HepG2 (cell line): ENCODE data around the gene TACC3. TPM values are rescaled to one million over a fixed set of nuclear protein-coding genes. Genes with fewer than 3 reads are reported as not detected.

Source experiments
- CBX2 ChIP-seq, 2 experiments: fragments of 200-600 bp in 1 of 2; sonication (generic); formaldehyde crosslinking in 1 of 2; IDR thresholded peaks; 2 replicates each; pipeline versions ENCODE4 v1.7.0 to v1.8.1; 2018 to 2022; ENCODE audit warnings: low read depth in 2 of 2, low read length in 1 of 2, mild to moderate bottlenecking in 1 of 2, missing genetic modification reagents in 1 of 2
- HDAC1 ChIP-seq: sonication (generic); formaldehyde crosslinking; IDR thresholded peaks from 2 replicates; pipeline ENCODE4 v1.5.1; 2020; ENCODE audit warnings: mild to moderate bottlenecking, missing genetic modification reagents
- MAFG ChIP-seq: sonication (generic); formaldehyde crosslinking; IDR thresholded peaks from 2 replicates; pipeline ENCODE4 v1.5.1; 2020; ENCODE audit warnings: mild to moderate bottlenecking, missing genetic modification reagents
- NR2F2 ChIP-seq: IDR thresholded peaks from 2 replicates; pipeline ENCODE4 v1.6.1; 2012; ENCODE audit warnings: low read depth, inconsistent platforms, borderline replicate concordance
- RBM22 ChIP-seq: fragments of 200-400 bp; formaldehyde crosslinking; optimal IDR thresholded peaks from 2 replicates; pipeline ENCODE3; 2017; ENCODE audit warnings: mild to moderate bottlenecking, low read length, moderate library complexity
- U2AF1 ChIP-seq: fragments of 200-400 bp; formaldehyde crosslinking; optimal IDR thresholded peaks from 2 replicates; pipeline ENCODE3; 2017; ENCODE audit warnings: mild to moderate bottlenecking, low read depth, low read length
- ZNF543 ChIP-seq: sonication (generic); formaldehyde crosslinking; IDR thresholded peaks from 2 replicates; pipeline ENCODE4 v1.4.0; 2020; ENCODE audit warnings: mild to moderate bottlenecking, missing genetic modification reagents
- ZNF557 ChIP-seq: sonication (generic); formaldehyde crosslinking; IDR thresholded peaks from 2 replicates; pipeline ENCODE4 v1.4.0; 2020; ENCODE audit warnings: missing genetic modification reagents
- ZNF577 ChIP-seq: sonication (generic); formaldehyde crosslinking; IDR thresholded peaks from 2 replicates; pipeline ENCODE4 v1.4.0; 2020; ENCODE audit warnings: mild to moderate bottlenecking, low read depth, missing genetic modification reagents, borderline replicate concordance
- polyA plus RNA-seq, 8 experiments: library from polyadenylated mRNA; depleted of rRNA in 3 of 8; stranded (reverse) in 7 of 8; unstranded in 1 of 8; fragments of >200 nt; fragmentation: Illumina TruSeq in 4 of 8; extraction: Trizol in 4 of 8; gene quantifications; 2 replicates each; pipeline versions ENCODE4 v1.2.1 to v1.2.3, GENCODE V29; 2011 to 2016; ENCODE audit warnings: low read depth in 4 of 8, missing spikeins in 1 of 8, mixed read lengths in 1 of 8; ENCODE audit not compliant: insufficient read depth in 1 of 8
- total RNA-seq, 5 experiments: library from RNA; depleted of rRNA; stranded (reverse); fragments of >200 nt; fragmentation: Illumina TruSeq; extraction: Trizol; gene quantifications; 2 replicates each; pipeline ENCODE4 v1.2.3, GENCODE V29; 2016; ENCODE audit warnings: low read depth in 1 of 5
- TF ChIP-seq, protein P1 (sequence below): sonication (generic); formaldehyde crosslinking; IDR thresholded peaks from 2 replicates; pipeline ENCODE4 v1.5.0; 2020; ENCODE audit warnings: mild to moderate bottlenecking, missing genetic modification reagents
- TF ChIP-seq, protein P2 (sequence below): sonication (generic); formaldehyde crosslinking; IDR thresholded peaks from 2 replicates; pipeline ENCODE4 v1.5.1; 2020; ENCODE audit warnings: mild to moderate bottlenecking, missing genetic modification reagents, moderate library complexity

The TACC3 gene
- total and polyA plus RNA-seq, 2 of the 13 experiments (the other 11 are each of a cell fraction or from before 2014, with no cell fraction given): 20.3 to 21.2 TPM

DNA sequence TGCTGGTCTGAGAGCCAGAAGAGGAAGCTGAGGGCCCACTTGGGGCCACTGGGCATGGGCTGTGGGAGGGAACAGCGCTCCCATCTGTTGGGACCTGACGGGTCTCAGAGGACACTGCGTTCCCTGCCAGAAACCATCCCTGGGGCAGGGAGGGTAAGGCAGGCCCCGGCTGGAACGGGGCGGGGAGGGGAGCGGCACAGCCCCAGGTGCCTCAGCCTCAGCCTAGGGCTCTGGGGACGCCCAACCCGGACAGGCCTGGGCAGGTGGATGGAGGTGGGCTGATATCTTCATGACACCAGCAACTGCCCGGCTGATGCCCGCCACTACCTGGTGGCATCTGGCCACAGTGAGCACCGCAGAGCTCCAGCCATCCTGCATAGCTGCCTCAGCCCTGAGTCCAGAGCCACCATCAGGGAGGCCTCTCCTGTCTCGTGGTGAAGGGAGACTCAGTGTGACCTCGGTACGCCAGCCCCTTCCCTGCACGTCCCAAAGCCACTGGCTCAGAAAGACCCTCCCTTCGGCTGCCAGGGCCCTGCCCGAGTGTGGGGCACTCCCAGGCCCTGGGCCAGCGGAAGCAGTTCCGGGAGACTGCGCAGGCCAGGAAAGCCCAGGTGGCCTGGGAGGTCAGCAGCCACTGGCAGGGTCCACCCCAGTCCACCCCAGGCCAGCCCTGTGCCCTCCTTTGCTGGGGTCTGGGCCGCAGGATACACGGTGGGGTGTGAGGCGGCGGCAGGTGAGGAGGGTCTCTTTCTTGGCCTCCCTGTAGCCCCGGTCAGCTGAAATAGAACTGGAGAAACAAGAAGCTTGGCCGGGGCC lies 37.2 kb downstream of the TACC3 start (continued):
- TF ChIP-seq, protein P1, sequence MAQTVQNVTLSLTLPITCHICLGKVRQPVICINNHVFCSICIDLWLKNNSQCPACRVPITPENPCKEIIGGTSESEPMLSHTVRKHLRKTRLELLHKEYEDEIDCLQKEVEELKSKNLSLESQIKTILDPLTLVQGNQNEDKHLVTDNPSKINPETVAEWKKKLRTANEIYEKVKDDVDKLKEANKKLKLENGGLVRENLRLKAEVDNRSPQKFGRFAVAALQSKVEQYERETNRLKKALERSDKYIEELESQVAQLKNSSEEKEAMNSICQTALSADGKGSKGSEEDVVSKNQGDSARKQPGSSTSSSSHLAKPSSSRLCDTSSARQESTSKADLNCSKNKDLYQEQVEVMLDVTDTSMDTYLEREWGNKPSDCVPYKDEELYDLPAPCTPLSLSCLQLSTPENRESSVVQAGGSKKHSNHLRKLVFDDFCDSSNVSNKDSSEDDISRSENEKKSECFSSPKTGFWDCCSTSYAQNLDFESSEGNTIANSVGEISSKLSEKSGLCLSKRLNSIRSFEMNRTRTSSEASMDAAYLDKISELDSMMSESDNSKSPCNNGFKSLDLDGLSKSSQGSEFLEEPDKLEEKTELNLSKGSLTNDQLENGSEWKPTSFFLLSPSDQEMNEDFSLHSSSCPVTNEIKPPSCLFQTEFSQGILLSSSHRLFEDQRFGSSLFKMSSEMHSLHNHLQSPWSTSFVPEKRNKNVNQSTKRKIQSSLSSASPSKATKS (CRISPR knock-in tag): no peak
- TF ChIP-seq CBX2 (IDR thresholded peaks at IDR 0.05; ENCODE audit: low read depth, low read length): no peak
- TF ChIP-seq CBX2 (CRISPR knock-in tag; IDR thresholded peaks at IDR 0.05; ENCODE audit: low read depth): no peak
- TF ChIP-seq U2AF1: no peak
- 0 out of 2 replicates have a peak, but pooled peaks have one; percentile 26 for TF ChIP-seq ZNF543 (CRISPR knock-in tag)
- TF ChIP-seq, protein P2, sequence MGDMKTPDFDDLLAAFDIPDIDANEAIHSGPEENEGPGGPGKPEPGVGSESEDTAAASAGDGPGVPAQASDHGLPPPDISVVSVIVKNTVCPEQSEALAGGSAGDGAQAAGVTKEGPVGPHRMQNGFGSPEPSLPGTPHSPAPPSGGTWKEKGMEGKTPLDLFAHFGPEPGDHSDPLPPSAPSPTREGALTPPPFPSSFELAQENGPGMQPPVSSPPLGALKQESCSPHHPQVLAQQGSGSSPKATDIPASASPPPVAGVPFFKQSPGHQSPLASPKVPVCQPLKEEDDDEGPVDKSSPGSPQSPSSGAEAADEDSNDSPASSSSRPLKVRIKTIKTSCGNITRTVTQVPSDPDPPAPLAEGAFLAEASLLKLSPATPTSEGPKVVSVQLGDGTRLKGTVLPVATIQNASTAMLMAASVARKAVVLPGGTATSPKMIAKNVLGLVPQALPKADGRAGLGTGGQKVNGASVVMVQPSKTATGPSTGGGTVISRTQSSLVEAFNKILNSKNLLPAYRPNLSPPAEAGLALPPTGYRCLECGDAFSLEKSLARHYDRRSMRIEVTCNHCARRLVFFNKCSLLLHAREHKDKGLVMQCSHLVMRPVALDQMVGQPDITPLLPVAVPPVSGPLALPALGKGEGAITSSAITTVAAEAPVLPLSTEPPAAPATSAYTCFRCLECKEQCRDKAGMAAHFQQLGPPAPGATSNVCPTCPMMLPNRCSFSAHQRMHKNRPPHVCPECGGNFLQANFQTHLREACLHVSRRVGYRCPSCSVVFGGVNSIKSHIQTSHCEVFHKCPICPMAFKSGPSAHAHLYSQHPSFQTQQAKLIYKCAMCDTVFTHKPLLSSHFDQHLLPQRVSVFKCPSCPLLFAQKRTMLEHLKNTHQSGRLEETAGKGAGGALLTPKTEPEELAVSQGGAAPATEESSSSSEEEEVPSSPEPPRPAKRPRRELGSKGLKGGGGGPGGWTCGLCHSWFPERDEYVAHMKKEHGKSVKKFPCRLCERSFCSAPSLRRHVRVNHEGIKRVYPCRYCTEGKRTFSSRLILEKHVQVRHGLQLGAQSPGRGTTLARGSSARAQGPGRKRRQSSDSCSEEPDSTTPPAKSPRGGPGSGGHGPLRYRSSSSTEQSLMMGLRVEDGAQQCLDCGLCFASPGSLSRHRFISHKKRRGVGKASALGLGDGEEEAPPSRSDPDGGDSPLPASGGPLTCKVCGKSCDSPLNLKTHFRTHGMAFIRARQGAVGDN (CRISPR knock-in tag): peak; percentile 13; the same call in 1 of the 2 replicates
- no peak for TF ChIP-seq ZNF557 (CRISPR knock-in tag)
- TF ChIP-seq MAFG (CRISPR knock-in tag): no peak
- TF ChIP-seq HDAC1 (CRISPR knock-in tag): no peak
- no peak for TF ChIP-seq ZNF577 (CRISPR knock-in tag)
- no peak for TF ChIP-seq NR2F2
- peak; percentile 14 for TF ChIP-seq RBM22
